Liver (tissue), 3 donors: Measurements from ENCODE around the gene CPNE5.

Source experiments
- EGR1 ChIP-seq, 2 donors: IDR thresholded peaks; 2 replicates each; pipeline ENCODE4 v1.6.1; 2016 to 2018; ENCODE audit warnings: antibody characterized with exemption in 2 of 2, low read depth in 2 of 2
- FOXA2 ChIP-seq: IDR thresholded peaks from 2 replicates; pipeline ENCODE4 v1.6.1; 2016; ENCODE audit warnings: antibody characterized with exemption
- GABPA ChIP-seq, 2 donors: IDR thresholded peaks in 1 of 2; conservative IDR thresholded peaks in 1 of 2; 2 replicates each; pipeline ENCODE4 v1.6.1; 2016; ENCODE audit warnings: antibody characterized with exemption in 2 of 2, mild to moderate bottlenecking in 1 of 2, moderate library complexity in 1 of 2
- JUND ChIP-seq, 2 donors: IDR thresholded peaks; 2 replicates each; pipeline ENCODE4 v1.6.1; 2016; ENCODE audit warnings: antibody characterized with exemption in 2 of 2
- RAD21 ChIP-seq, 2 donors: IDR thresholded peaks; 2 replicates each; pipeline ENCODE4 v1.6.1; 2016; ENCODE audit warnings: antibody characterized with exemption in 2 of 2, mild to moderate bottlenecking in 2 of 2
- SP1 ChIP-seq: IDR thresholded peaks from 2 replicates; pipeline ENCODE4 v1.6.1; 2018; ENCODE audit warnings: antibody characterized with exemption, mild to moderate bottlenecking
- YY1 ChIP-seq: IDR thresholded peaks from 2 replicates; pipeline ENCODE4 v1.6.1; 2016; ENCODE audit warnings: antibody characterized with exemption, mild to moderate bottlenecking
- TF ChIP-seq, protein P1 (sequence below): IDR thresholded peaks from 2 replicates; pipeline ENCODE4 v1.6.1; 2016; ENCODE audit warnings: antibody characterized with exemption
- TF ChIP-seq, protein P2 (sequence below): fragments of 150-350 bp; IDR thresholded peaks from 2 replicates; pipeline ENCODE4 v1.5.1; 2017; ENCODE audit warnings: improper control_type of control experiment, low read depth, low read length; ENCODE audit not compliant: missing input control
- TF ChIP-seq, protein P3 (sequence below): IDR thresholded peaks from 2 replicates; pipeline ENCODE4 v1.6.1; 2016; ENCODE audit warnings: antibody characterized with exemption
- donor health status: healthy.
- donor health status: healthy.

DNA sequence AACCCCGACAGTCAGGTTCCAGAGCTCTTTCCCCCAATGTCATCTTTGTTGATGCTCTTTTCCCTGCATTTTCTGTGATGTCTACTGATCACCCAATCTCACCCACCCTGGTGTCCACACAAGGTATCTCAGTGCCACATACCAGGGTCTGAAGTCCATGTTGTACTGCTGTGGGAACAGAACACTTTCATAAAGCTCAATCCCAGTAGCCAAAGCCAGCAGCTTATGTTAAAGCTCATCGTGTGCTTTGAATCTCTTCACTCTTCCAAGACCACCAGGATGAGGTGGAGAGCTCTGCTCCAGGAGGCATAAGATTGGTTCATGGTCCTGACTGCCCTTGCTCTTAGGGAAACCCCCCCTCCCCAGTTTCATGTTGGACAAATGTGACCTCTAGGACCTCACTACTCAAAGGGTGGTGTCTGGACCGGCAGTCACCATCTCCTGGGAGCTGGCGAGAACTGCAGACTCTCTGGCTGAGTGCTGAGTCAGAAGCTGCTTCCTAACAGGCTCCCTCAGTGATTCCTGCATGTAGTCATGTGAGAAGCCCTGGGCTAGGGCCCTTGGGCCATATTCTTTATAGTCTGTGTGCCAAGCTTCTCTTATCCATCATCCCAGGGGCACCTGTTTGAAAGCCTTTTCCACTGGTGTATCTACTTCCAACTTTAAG, 13.4 kb upstream of the CPNE5 start:
- TF ChIP-seq, protein P1, sequence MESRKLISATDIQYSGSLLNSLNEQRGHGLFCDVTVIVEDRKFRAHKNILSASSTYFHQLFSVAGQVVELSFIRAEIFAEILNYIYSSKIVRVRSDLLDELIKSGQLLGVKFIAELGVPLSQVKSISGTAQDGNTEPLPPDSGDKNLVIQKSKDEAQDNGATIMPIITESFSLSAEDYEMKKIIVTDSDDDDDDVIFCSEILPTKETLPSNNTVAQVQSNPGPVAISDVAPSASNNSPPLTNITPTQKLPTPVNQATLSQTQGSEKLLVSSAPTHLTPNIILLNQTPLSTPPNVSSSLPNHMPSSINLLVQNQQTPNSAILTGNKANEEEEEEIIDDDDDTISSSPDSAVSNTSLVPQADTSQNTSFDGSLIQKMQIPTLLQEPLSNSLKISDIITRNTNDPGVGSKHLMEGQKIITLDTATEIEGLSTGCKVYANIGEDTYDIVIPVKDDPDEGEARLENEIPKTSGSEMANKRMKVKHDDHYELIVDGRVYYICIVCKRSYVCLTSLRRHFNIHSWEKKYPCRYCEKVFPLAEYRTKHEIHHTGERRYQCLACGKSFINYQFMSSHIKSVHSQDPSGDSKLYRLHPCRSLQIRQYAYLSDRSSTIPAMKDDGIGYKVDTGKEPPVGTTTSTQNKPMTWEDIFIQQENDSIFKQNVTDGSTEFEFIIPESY, result no peak
- TF ChIP-seq, protein P2, sequence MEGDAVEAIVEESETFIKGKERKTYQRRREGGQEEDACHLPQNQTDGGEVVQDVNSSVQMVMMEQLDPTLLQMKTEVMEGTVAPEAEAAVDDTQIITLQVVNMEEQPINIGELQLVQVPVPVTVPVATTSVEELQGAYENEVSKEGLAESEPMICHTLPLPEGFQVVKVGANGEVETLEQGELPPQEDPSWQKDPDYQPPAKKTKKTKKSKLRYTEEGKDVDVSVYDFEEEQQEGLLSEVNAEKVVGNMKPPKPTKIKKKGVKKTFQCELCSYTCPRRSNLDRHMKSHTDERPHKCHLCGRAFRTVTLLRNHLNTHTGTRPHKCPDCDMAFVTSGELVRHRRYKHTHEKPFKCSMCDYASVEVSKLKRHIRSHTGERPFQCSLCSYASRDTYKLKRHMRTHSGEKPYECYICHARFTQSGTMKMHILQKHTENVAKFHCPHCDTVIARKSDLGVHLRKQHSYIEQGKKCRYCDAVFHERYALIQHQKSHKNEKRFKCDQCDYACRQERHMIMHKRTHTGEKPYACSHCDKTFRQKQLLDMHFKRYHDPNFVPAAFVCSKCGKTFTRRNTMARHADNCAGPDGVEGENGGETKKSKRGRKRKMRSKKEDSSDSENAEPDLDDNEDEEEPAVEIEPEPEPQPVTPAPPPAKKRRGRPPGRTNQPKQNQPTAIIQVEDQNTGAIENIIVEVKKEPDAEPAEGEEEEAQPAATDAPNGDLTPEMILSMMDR, result no peak
- TF ChIP-seq, protein P3, sequence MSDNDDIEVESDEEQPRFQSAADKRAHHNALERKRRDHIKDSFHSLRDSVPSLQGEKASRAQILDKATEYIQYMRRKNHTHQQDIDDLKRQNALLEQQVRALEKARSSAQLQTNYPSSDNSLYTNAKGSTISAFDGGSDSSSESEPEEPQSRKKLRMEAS, result no peak
- no peak for TF ChIP-seq YY1
- no peak for TF ChIP-seq RAD21 (IDR thresholded peaks at IDR 0.05)
- no peak for TF ChIP-seq JUND (IDR thresholded peaks at IDR 0.05)
- TF ChIP-seq SP1, result no peak
- no peak for TF ChIP-seq GABPA (IDR thresholded peaks at IDR 0.05 in 1 of 2, conservative IDR thresholded peaks at IDR 0.05 in 1 of 2)
- TF ChIP-seq EGR1 (IDR thresholded peaks at IDR 0.05; ENCODE audit: low read depth in 2 of 2), result no peak
- no peak for TF ChIP-seq FOXA2
